GM19463 (cell line): Measurements from ENCODE around the gene PIP5K1A.

ENCODE experiments used
- ATAC-seq: cut with Tn5 transposase; IDR thresholded peaks from one replicate; pipeline ENCODE4 v1.9.1; 2021; ENCODE audit warnings: mild to moderate bottlenecking, moderate library complexity; ENCODE audit not compliant: unreplicated experiment

PIP5K1A gene

GRCh38 chr1:151288502-151288901 lies 90.2 kb downstream of the PIP5K1A start:
- no peak for ATAC-seq

GRCh38 chr1:151289080-151289935 lies 91.0 kb downstream of the PIP5K1A start:
- ATAC-seq = no peak

- ATAC-seq = no peak
Observed at GRCh38 chr1:151289991-151290708, 91.8 kb downstream of the PIP5K1A start.

GRCh38 chr1:151290709-151291303 lies 92.5 kb downstream of the PIP5K1A start:
- no peak for ATAC-seq

- no peak for ATAC-seq
Observed at GRCh38 chr1:151292207-151293030, 94.1 kb downstream of the PIP5K1A start.

- no peak for ATAC-seq
Observed at GRCh38 chr1:151293093-151293492, 94.7 kb downstream of the PIP5K1A start.

- ATAC-seq = no peak
Observed at GRCh38 chr1:151294742-151295462, 96.5 kb downstream of the PIP5K1A start.
